Transverse colon (tissue), 4 donors: ENCODE results near the gene DRD3. TPM values are rescaled to one million over a fixed set of nuclear protein-coding genes. Genes with fewer than 3 reads are reported as not detected.

Experiments used
- DNase-seq: peaks from one replicate; pipeline ENCODE4 v3.0.0-alpha.2; 2019
- H3K27ac ChIP-seq, 4 donors: fragments of 200-600 bp; sonication (generic); 2 replicates each; pipeline ENCODE4 v1.5.1; 2016 to 2018; ENCODE audit warnings: inconsistent platforms in 4 of 4
- H3K27me3 ChIP-seq: fragments of 200-600 bp; sonication (generic); 2 replicates; pipeline ENCODE4 v1.5.1; 2017; ENCODE audit warnings: inconsistent platforms
- H3K36me3 ChIP-seq, 4 donors: fragments of 200-600 bp; sonication (generic); 2 replicates each; pipeline ENCODE4 v1.5.1; 2017 to 2019; ENCODE audit warnings: inconsistent platforms in 4 of 4
- H3K4me1 ChIP-seq, 4 donors: fragments of 200-600 bp; sonication (generic); 2 replicates each; pipeline ENCODE4 v1.5.1; 2017 to 2020; ENCODE audit warnings: inconsistent platforms in 4 of 4
- H3K4me3 ChIP-seq, 4 donors: fragments of 200-600 bp; sonication (generic); 1 replicate in 1 of 4; 2 replicates in 3 of 4; pipeline versions ENCODE4 v1.5.1 to v1.6.1; 2017 to 2019; ENCODE audit warnings: inconsistent platforms in 4 of 4
- H3K9me3 ChIP-seq, 2 donors: fragments of 200-600 bp; sonication (generic); 2 replicates each; pipeline ENCODE4 v1.5.1; 2017 to 2019; ENCODE audit warnings: inconsistent platforms in 2 of 2
- EP300 ChIP-seq: sonication (generic); formaldehyde crosslinking; IDR thresholded peaks from one replicate; pipeline ENCODE4 v1.6.1; 2017; ENCODE audit warnings: antibody characterized with exemption, low read depth
- POLR2A ChIP-seq: fragments of 450-650 bp; IDR thresholded peaks from one replicate; pipeline ENCODE4 v1.6.1; 2016; ENCODE audit warnings: antibody characterized with exemption, mild to moderate bottlenecking, moderate library complexity
- POLR2AphosphoS5 ChIP-seq, 3 donors: sonication (generic); formaldehyde crosslinking; IDR thresholded peaks; one replicate each; pipeline ENCODE4 v1.6.1; 2016; ENCODE audit warnings: antibody characterized with exemption in 3 of 3
- WGBS, 2 donors: methylation state at CpG; one replicate each; pipeline ENCODE4 v1.1.5; 2018; ENCODE audit warnings: low coverage in 1 of 2; 5-methylcytosine and 5-hydroxymethylcytosine counted together
- in situ Hi-C, 4 donors: fragments of 200-750 bp; cut with MboI; loops; one replicate each; pipeline versions ENCODE4 v1.15.0 to v1.15.1; 2017; ENCODE audit warnings: low sequenced_read_pairs in 3 of 4, low pct_ligation_motif_present in 1 of 4, low pct_unique_long_range_greater_than_20kb in 1 of 4
- intact Hi-C: fragments of 100-400 bp; cut with DNase I; formaldehyde crosslinking; loops from one replicate; pipeline ENCODE4 v1.15.1; 2023; ENCODE audit warnings: low total_unique reads
- total RNA-seq, 4 donors: library from RNA; depleted of rRNA; stranded (reverse); fragments of >200 nt; gene quantifications; one replicate each; pipeline ENCODE4 v1.1.0, GENCODE V29; 2016
- TF ChIP-seq, protein P1 (sequence below), 5 experiments: fragments of 200-600 bp in 3 of 5; fragments of 450-650 bp in 2 of 5; sonication (generic) in 3 of 5; IDR thresholded peaks; 1 replicate in 2 of 5; 2 replicates in 3 of 5; pipeline ENCODE4 v1.5.1; 2016 to 2017; ENCODE audit warnings: antibody characterized with exemption in 5 of 5, inconsistent platforms in 3 of 5, mild to moderate bottlenecking in 2 of 5, moderate library complexity in 1 of 5

DRD3 gene
- total RNA-seq, 4 donors from 2014 or later, result not detected

DNA sequence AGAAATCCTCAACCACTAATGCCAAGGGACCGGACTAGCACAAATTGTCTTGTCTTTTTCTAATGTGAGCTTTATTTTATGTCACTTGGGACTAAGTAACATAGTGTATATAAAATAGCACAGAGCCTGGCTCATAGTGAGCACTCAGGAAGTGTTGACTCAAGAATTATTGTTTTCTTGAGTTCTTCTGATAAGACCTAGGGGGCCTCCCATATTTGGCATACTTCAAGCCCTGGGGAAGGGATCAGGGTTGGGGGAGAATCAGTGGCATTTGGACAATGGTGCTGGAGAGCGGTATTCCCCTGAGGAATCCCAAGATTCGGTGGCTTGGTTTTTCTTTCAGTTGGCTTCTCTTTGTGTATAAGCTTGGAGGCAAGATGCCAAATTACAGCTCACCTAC lies 39.2 kb upstream of the DRD3 start:
- Histone ChIP-seq H3K27me3 (no peaks in the 10 kb centered on the region), H3K4me1 (no peaks in the 10 kb centered on the region), H3K36me3 (no peaks in the 10 kb centered on the region), H3K27ac (no peak overlapping the region), H3K9me3 (no peaks in the 10 kb centered on the region), H3K4me3 (no peak overlapping the region)
- WGBS, 2 donors, result 93% methylated on average over 3 of the region's 3 CpGs; no CpG with 5 or more reads in 1 of the 2 donors
- no peak for DNase-seq
- intact Hi-C loops, result no loop called here
- in situ Hi-C loops, result no loop called here
- TF ChIP-seq POLR2AphosphoS5 (IDR thresholded peaks at IDR 0.05), result no peak
- TF ChIP-seq, protein P1, sequence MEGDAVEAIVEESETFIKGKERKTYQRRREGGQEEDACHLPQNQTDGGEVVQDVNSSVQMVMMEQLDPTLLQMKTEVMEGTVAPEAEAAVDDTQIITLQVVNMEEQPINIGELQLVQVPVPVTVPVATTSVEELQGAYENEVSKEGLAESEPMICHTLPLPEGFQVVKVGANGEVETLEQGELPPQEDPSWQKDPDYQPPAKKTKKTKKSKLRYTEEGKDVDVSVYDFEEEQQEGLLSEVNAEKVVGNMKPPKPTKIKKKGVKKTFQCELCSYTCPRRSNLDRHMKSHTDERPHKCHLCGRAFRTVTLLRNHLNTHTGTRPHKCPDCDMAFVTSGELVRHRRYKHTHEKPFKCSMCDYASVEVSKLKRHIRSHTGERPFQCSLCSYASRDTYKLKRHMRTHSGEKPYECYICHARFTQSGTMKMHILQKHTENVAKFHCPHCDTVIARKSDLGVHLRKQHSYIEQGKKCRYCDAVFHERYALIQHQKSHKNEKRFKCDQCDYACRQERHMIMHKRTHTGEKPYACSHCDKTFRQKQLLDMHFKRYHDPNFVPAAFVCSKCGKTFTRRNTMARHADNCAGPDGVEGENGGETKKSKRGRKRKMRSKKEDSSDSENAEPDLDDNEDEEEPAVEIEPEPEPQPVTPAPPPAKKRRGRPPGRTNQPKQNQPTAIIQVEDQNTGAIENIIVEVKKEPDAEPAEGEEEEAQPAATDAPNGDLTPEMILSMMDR (IDR thresholded peaks at IDR 0.05), result no peak
- TF ChIP-seq EP300, result no peak
- no peak for TF ChIP-seq POLR2A

- intact Hi-C loops, result no loop called here
These were observed 38.4 kb upstream of the DRD3 start for GRCh38 chr3:114217266-114217665.

GRCh38 chr3:114216186-114216970 lies 37.5 kb upstream of the DRD3 start:
- H3K9me3 ChIP-seq, result no peaks in the 10 kb centered on the region
- peak overlapping the region in 1 of 4 donors; percentile 37 for H3K27ac ChIP-seq
- intact Hi-C loops (no loop called here), in situ Hi-C loops (no loop called here)
- no peaks in the 10 kb centered on the region for H3K4me1 ChIP-seq
- TF ChIP-seq POLR2AphosphoS5 (IDR thresholded peaks at IDR 0.05) (no peak), EP300 (no peak), POLR2A (no peak)
- TF ChIP-seq, protein P1 (IDR thresholded peaks at IDR 0.05), result no peak
- H3K27me3 ChIP-seq, result no peaks in the 10 kb centered on the region
- no peaks in the 10 kb centered on the region for H3K36me3 ChIP-seq
- no peak for DNase-seq
- 84 to 87% methylated on average over 5 of the region's 5 CpGs for WGBS, 2 donors
- H3K4me3 ChIP-seq, result no peak overlapping the region

More at GRCh38 chr3:114217266-114217665, 38.4 kb upstream of the DRD3 start:
- H3K9me3 ChIP-seq, result no peaks in the 10 kb centered on the region
- DNase-seq, result no peak
- TF ChIP-seq, protein P1 (IDR thresholded peaks at IDR 0.05), result no peak
- TF ChIP-seq EP300, result no peak
- H3K4me3 ChIP-seq, result no peak overlapping the region
- no peak overlapping the region for H3K27ac ChIP-seq
- in situ Hi-C loops, result no loop called here
- no peaks in the 10 kb centered on the region for H3K36me3 ChIP-seq
- no peaks in the 10 kb centered on the region for H3K27me3 ChIP-seq
- no peaks in the 10 kb centered on the region for H3K4me1 ChIP-seq

- 55 to 64% methylated on average over 5 to 6 of the region's 6 CpGs for WGBS, 2 donors
- Histone ChIP-seq H3K9me3 (no peaks in the 10 kb centered on the region), H3K4me1 (no peaks in the 10 kb centered on the region), H3K27ac (peak overlapping the region; percentile 44 to 61 (median 52)), H3K4me3 (peak overlapping the region in 1 of 4 donors; percentile 22), H3K27me3 (no peaks in the 10 kb centered on the region), H3K36me3 (no peaks in the 10 kb centered on the region)
- TF ChIP-seq EP300, result no peak
- TF ChIP-seq POLR2AphosphoS5 (IDR thresholded peaks at IDR 0.05), result no peak
- TF ChIP-seq, protein P1 (IDR thresholded peaks at IDR 0.05), result no peak
- TF ChIP-seq POLR2A, result no peak
- intact Hi-C loops, result no loop called here
- no peak for DNase-seq
- in situ Hi-C loops, result no loop called here
These were observed 35.9 kb upstream of the DRD3 start for GRCh38 chr3:114214542-114215341.
